SK-N-SH (cell line): ENCODE measurements around the gene NECTIN3. TPM values are rescaled to one million over a fixed set of nuclear protein-coding genes. Genes with fewer than 3 reads are reported as not detected.

Experiments used
- CTCF ChIA-PET: fragments of 300-600, 350-600 bp; formaldehyde crosslinking; extraction: SDS; loops from one replicate; lab custom pipeline; 2021; lab: Yijun Ruan, JAX
- POLR2A ChIA-PET: fragments of 350-600 bp; sonication (Branson Sonifier 250); formaldehyde crosslinking; extraction: SDS; loops from one replicate; lab custom pipeline; 2020; ENCODE audit warnings: antibody characterized with exemption, inconsistent platforms; lab: Yijun Ruan, JAX
- DNase-seq: peaks from one replicate; pipeline ENCODE4 v3.0.0; 2012
- H2AFZ ChIP-seq: fragments of 200-600 bp; sonication (generic); 2 replicates; pipeline ENCODE4 v1.8.1; 2016; ENCODE audit warnings: antibody characterized with exemption, mild to moderate bottlenecking, low read depth
- H3F3A ChIP-seq: fragments of 200-600 bp; sonication (generic); replicated peaks from 2 replicates; pipeline ENCODE3; 2016; ENCODE audit warnings: antibody characterized with exemption, mild to moderate bottlenecking; ENCODE audit not compliant: insufficient read depth
- H3K27ac ChIP-seq, 2 experiments: fragments of 200-500 bp in 1 of 2; fragments of 200-600 bp in 1 of 2; sonication (Bioruptor generic) in 1 of 2; sonication (generic), shearing (Covaris generic) in 1 of 2; 2 replicates each; pipeline versions ENCODE4 v1.5.1 to v1.6.1; 2014 to 2016; ENCODE audit warnings: low read depth in 2 of 2, inconsistent platforms in 1 of 2, low read length in 1 of 2, mild to moderate bottlenecking in 1 of 2, mixed read lengths in 1 of 2
- H3K27me3 ChIP-seq: fragments of 200-600 bp; sonication (generic), shearing (Covaris generic); 2 replicates; pipeline ENCODE4 v1.6.1; 2016; ENCODE audit warnings: mixed run types; ENCODE audit not compliant: insufficient read depth
- H3K36me3 ChIP-seq, 2 experiments: fragments of 200-500 bp in 1 of 2; fragments of 200-600 bp in 1 of 2; sonication (Bioruptor generic) in 1 of 2; sonication (generic) in 1 of 2; replicated peaks in 1 of 2; 2 replicates each; pipeline versions ENCODE3 to v1.5.1; 2014 to 2016; ENCODE audit warnings: low read length in 1 of 2, mild to moderate bottlenecking in 1 of 2; ENCODE audit not compliant: insufficient read depth in 2 of 2, control insufficient read depth in 1 of 2
- H3K4me1 ChIP-seq, 2 experiments: fragments of 200-500 bp in 1 of 2; fragments of 200-600 bp in 1 of 2; sonication (Bioruptor generic) in 1 of 2; sonication (generic), shearing (Covaris generic) in 1 of 2; 2 replicates each; pipeline versions ENCODE4 v1.5.1 to v1.6.1; 2014 to 2016; ENCODE audit warnings: low read depth in 1 of 2, low read length in 1 of 2, mixed run types in 1 of 2; ENCODE audit not compliant: insufficient read depth in 2 of 2, control insufficient read depth in 1 of 2
- H3K4me2 ChIP-seq: fragments of 200-600 bp; sonication (generic), shearing (Covaris generic); 2 replicates; pipeline ENCODE4 v1.6.1; 2017; ENCODE audit warnings: mixed run types
- H3K4me3 ChIP-seq, 2 experiments: fragments of 200-500 bp in 1 of 2; fragments of 200-600 bp in 1 of 2; sonication (Bioruptor generic) in 1 of 2; sonication (generic), shearing (Covaris generic) in 1 of 2; 2 replicates each; pipeline versions ENCODE4 v1.5.1 to v1.8.1; 2014 to 2016; ENCODE audit warnings: low read depth in 2 of 2, inconsistent platforms in 1 of 2, low read length in 1 of 2, mild to moderate bottlenecking in 1 of 2, mixed read lengths in 1 of 2, moderate library complexity in 1 of 2
- H3K79me2 ChIP-seq: fragments of 200-600 bp; sonication (generic); 2 replicates; pipeline ENCODE4 v1.8.1; 2017; ENCODE audit warnings: mild to moderate bottlenecking; ENCODE audit not compliant: insufficient read depth
- H3K9ac ChIP-seq: fragments of 200-600 bp; sonication (generic); 2 replicates; pipeline ENCODE4 v1.6.1; 2017; ENCODE audit warnings: mixed run types
- H3K9me2 ChIP-seq: fragments of 200-600 bp; sonication (generic); 2 replicates; pipeline ENCODE4 v1.6.1; 2017; ENCODE audit warnings: mixed run types
- H3K9me3 ChIP-seq: fragments of 200-600 bp; sonication (generic); 2 replicates; pipeline ENCODE4 v1.6.1; 2017; ENCODE audit warnings: mixed run types, mild to moderate bottlenecking, moderate library complexity
- H4K20me1 ChIP-seq: fragments of 200-600 bp; sonication (generic); 2 replicates; pipeline ENCODE4 v1.6.1; 2017; ENCODE audit warnings: mild to moderate bottlenecking, mixed run types; ENCODE audit not compliant: insufficient read depth
- CHD2 ChIP-seq: fragments of 150-350 bp; IDR thresholded peaks from 2 replicates; pipeline ENCODE4 v1.6.1; 2018; ENCODE audit warnings: low read length; ENCODE audit not compliant: partially characterized antibody
- GABPA ChIP-seq: IDR thresholded peaks from 2 replicates; pipeline ENCODE4 v1.4.0; 2012; ENCODE audit warnings: low read depth, mild to moderate bottlenecking
- GATA2 ChIP-seq: sonication (generic); formaldehyde crosslinking; IDR thresholded peaks from 2 replicates; pipeline ENCODE4 v1.5.0; 2020; ENCODE audit warnings: mild to moderate bottlenecking, missing genetic modification reagents
- IRF3 ChIP-seq: fragments of 150-350 bp; IDR thresholded peaks from 2 replicates; pipeline ENCODE4 v1.6.1; 2016; ENCODE audit warnings: mild to moderate bottlenecking, low read depth, low read length
- MEF2A ChIP-seq: IDR thresholded peaks from 2 replicates; pipeline ENCODE4 v1.4.0; 2012; ENCODE audit warnings: low read depth, borderline replicate concordance
- POLR2AphosphoS5 ChIP-seq: IDR thresholded peaks from 2 replicates; pipeline ENCODE4 v1.6.1; 2012; ENCODE audit warnings: low read depth, low read length
- RAD21 ChIP-seq: IDR thresholded peaks from 2 replicates; pipeline ENCODE4 v1.6.1; 2012; ENCODE audit warnings: mild to moderate bottlenecking, low read length
- RCOR1 ChIP-seq: fragments of 150-350 bp; IDR thresholded peaks from 2 replicates; pipeline ENCODE4 v1.6.1; 2017; ENCODE audit warnings: antibody characterized with exemption, low read length
- RXRA ChIP-seq: IDR thresholded peaks from 2 replicates; pipeline ENCODE4 v1.4.0; 2012; ENCODE audit warnings: low read depth, mild to moderate bottlenecking, borderline replicate concordance
- SIN3A ChIP-seq: IDR thresholded peaks from 2 replicates; pipeline ENCODE4 v1.6.1; 2012; ENCODE audit warnings: low read depth, mild to moderate bottlenecking, low read length, moderate library complexity, borderline replicate concordance
- TAF1 ChIP-seq: IDR thresholded peaks from 2 replicates; pipeline ENCODE4 v1.6.1; 2012; ENCODE audit warnings: low read depth, mild to moderate bottlenecking, low read length, moderate library complexity, borderline replicate concordance
- USF2 ChIP-seq: fragments of 150-350 bp; IDR thresholded peaks from 2 replicates; pipeline ENCODE4 v1.6.1; 2017; ENCODE audit warnings: antibody characterized with exemption, low read length, low read depth, borderline replicate concordance
- WGBS: methylation state at CpG from one replicate; pipeline ENCODE4 v1.1.6; 2017; ENCODE audit warnings: low lambda C conversion rate; 5-methylcytosine and 5-hydroxymethylcytosine counted together
- polyA plus RNA-seq, 3 experiments: library from polyadenylated mRNA; depleted of rRNA; stranded (reverse); fragments of >200 nt; gene quantifications; 2 replicates each; pipeline ENCODE4 v1.2.3, GENCODE V29; 2012
- TF ChIP-seq, protein P1 (sequence below): IDR thresholded peaks from 2 replicates; pipeline ENCODE4 v1.4.0; 2012; ENCODE audit warnings: low read depth
- TF ChIP-seq, protein P2 (sequence below): IDR thresholded peaks from 2 replicates; pipeline ENCODE4 v1.4.0; 2012; ENCODE audit warnings: low read depth, borderline replicate concordance
- TF ChIP-seq, protein P3 (sequence below): IDR thresholded peaks from 2 replicates; pipeline ENCODE4; 2012
- TF ChIP-seq, protein P4 (sequence below): IDR thresholded peaks from 2 replicates; pipeline ENCODE4 v1.6.1; 2012; ENCODE audit warnings: mild to moderate bottlenecking, low read depth, low read length, moderate library complexity
- TF ChIP-seq, protein P5 (sequence below): fragments of 200-600 bp; sonication (generic); IDR thresholded peaks from 2 replicates; pipeline ENCODE4 v1.6.1; 2017; ENCODE audit warnings: antibody characterized with exemption, mild to moderate bottlenecking, moderate library complexity

Gene NECTIN3
- polyA plus RNA-seq, 1 of the 3 experiments (the other 2 are of a cell fraction) = 8.9 TPM

- Histone ChIP-seq H3K9me3 (peaks cover 4% of the 10 kb centered on the region; the same call in 1 of the 2 replicates), H4K20me1 (peaks cover 92% of the 10 kb centered on the region), H3K4me2 (no peak overlapping the region), H3K9me2 (no peaks in the 10 kb centered on the region), H3K4me1 (no peaks in the 10 kb centered on the region; a peak in 1 of 4 replicates), H3K27me3 (no peaks in the 10 kb centered on the region), H3K79me2 (peaks cover 99% of the 10 kb centered on the region), H3K4me3 (no peak overlapping the region), H3K9ac (no peak overlapping the region), H3F3A (peaks cover 3% of the 10 kb centered on the region), H2AFZ (no peak overlapping the region), H3K36me3 (peaks cover 1 to 8% of the 10 kb centered on the region in 2 experiments), H3K27ac (no peak overlapping the region)
- POLR2A ChIA-PET = no interaction called here
- CTCF ChIA-PET = no interaction called here
- 88% methylated on average over 2 of the region's 2 CpGs for WGBS
- DNase-seq = no peak
- TF ChIP-seq RXRA (no peak), RAD21 (no peak), MEF2A (no peak), RCOR1 (no peak)
- TF ChIP-seq, protein P1, sequence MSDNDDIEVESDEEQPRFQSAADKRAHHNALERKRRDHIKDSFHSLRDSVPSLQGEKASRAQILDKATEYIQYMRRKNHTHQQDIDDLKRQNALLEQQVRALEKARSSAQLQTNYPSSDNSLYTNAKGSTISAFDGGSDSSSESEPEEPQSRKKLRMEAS = no peak
These were observed 36.0 kb downstream of the NECTIN3 start for GRCh38 chr3:111107662-111108035.

DNA sequence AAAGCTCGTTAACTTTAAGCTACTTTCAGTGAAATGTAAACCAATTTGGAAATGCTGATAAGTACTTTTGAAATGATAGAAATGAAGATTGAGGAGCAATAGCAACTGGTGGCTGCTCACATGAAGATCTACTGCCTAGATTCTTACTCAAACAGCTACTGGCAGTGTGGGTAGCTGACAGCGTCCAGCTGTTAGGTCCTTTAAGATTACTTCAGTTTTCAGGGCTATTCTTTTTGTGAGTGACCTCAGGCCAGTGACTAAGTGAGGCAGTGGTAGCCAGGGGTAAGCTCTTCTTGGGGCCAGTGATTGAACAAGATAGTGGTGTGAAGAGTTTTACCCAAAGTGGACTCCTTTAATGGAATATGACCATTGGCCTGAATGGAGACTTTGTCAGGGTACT, 41.3 kb downstream of the NECTIN3 start:
- POLR2A ChIA-PET = no interaction called here
- Histone ChIP-seq H4K20me1 (peaks cover 60% of the 10 kb centered on the region), H3K9ac (no peak overlapping the region), H3K79me2 (peaks cover 82% of the 10 kb centered on the region), H3K27me3 (no peaks in the 10 kb centered on the region), H3K27ac (no peak overlapping the region), H3K4me1 (no peaks in the 10 kb centered on the region), H3K4me3 (no peak overlapping the region), H3F3A (peaks cover 3% of the 10 kb centered on the region), H2AFZ (no peak overlapping the region), H3K9me2 (no peaks in the 10 kb centered on the region), H3K9me3 (no peaks in the 10 kb centered on the region), H3K36me3 (peaks cover 2 to 16% of the 10 kb centered on the region in 2 experiments), H3K4me2 (no peak overlapping the region)
- 99% methylated on average over 2 of the region's 2 CpGs for WGBS
- DNase-seq = no peak
- CTCF ChIA-PET = interaction anchor here (1.0 kb wide), 1 partner anchor 33 kb away, joined by 3 read pairs; no protein-coding TSS in a partner anchor
- TF ChIP-seq, protein P2, sequence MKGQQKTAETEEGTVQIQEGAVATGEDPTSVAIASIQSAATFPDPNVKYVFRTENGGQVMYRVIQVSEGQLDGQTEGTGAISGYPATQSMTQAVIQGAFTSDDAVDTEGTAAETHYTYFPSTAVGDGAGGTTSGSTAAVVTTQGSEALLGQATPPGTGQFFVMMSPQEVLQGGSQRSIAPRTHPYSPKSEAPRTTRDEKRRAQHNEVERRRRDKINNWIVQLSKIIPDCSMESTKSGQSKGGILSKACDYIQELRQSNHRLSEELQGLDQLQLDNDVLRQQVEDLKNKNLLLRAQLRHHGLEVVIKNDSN = no peak
- TF ChIP-seq POLR2AphosphoS5 (no peak), USF2 (no peak), GATA2 (CRISPR knock-in tag) (no peak), GABPA (no peak), RCOR1 (no peak), CHD2 (no peak), SIN3A (no peak), TAF1 (no peak), MEF2A (no peak), IRF3 (no peak)
- TF ChIP-seq, protein P3, sequence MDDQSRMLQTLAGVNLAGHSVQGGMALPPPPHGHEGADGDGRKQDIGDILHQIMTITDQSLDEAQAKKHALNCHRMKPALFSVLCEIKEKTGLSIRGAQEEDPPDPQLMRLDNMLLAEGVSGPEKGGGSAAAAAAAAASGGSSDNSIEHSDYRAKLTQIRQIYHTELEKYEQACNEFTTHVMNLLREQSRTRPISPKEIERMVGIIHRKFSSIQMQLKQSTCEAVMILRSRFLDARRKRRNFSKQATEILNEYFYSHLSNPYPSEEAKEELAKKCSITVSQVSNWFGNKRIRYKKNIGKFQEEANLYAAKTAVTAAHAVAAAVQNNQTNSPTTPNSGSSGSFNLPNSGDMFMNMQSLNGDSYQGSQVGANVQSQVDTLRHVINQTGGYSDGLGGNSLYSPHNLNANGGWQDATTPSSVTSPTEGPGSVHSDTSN = no peak
- TF ChIP-seq, protein P4, sequence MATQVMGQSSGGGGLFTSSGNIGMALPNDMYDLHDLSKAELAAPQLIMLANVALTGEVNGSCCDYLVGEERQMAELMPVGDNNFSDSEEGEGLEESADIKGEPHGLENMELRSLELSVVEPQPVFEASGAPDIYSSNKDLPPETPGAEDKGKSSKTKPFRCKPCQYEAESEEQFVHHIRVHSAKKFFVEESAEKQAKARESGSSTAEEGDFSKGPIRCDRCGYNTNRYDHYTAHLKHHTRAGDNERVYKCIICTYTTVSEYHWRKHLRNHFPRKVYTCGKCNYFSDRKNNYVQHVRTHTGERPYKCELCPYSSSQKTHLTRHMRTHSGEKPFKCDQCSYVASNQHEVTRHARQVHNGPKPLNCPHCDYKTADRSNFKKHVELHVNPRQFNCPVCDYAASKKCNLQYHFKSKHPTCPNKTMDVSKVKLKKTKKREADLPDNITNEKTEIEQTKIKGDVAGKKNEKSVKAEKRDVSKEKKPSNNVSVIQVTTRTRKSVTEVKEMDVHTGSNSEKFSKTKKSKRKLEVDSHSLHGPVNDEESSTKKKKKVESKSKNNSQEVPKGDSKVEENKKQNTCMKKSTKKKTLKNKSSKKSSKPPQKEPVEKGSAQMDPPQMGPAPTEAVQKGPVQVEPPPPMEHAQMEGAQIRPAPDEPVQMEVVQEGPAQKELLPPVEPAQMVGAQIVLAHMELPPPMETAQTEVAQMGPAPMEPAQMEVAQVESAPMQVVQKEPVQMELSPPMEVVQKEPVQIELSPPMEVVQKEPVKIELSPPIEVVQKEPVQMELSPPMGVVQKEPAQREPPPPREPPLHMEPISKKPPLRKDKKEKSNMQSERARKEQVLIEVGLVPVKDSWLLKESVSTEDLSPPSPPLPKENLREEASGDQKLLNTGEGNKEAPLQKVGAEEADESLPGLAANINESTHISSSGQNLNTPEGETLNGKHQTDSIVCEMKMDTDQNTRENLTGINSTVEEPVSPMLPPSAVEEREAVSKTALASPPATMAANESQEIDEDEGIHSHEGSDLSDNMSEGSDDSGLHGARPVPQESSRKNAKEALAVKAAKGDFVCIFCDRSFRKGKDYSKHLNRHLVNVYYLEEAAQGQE = no peak
- TF ChIP-seq, protein P5, sequence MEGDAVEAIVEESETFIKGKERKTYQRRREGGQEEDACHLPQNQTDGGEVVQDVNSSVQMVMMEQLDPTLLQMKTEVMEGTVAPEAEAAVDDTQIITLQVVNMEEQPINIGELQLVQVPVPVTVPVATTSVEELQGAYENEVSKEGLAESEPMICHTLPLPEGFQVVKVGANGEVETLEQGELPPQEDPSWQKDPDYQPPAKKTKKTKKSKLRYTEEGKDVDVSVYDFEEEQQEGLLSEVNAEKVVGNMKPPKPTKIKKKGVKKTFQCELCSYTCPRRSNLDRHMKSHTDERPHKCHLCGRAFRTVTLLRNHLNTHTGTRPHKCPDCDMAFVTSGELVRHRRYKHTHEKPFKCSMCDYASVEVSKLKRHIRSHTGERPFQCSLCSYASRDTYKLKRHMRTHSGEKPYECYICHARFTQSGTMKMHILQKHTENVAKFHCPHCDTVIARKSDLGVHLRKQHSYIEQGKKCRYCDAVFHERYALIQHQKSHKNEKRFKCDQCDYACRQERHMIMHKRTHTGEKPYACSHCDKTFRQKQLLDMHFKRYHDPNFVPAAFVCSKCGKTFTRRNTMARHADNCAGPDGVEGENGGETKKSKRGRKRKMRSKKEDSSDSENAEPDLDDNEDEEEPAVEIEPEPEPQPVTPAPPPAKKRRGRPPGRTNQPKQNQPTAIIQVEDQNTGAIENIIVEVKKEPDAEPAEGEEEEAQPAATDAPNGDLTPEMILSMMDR = no peak
